NCI-H187 treated with DMSO at 0.1 percent for 48 hours (cell line): Measurements from ENCODE around the gene GABARAP.
"Not testable (repeated sequence)": the region's sequence is repeated elsewhere in the genome, so short reads cannot be mapped to it uniquely, and the experiment has no call there.

ENCODE experiments used
- DNase-seq: peaks from one replicate; lab custom pipeline; 2025; lab: John Stamatoyannopoulos, UW

The GABARAP gene

GRCh38 chr17:7260651-7261378, 18.6 kb upstream of the GABARAP start:
- DNase-seq = no peak

GRCh38 chr17:7260151-7260550, 17.9 kb upstream of the GABARAP start:
- no peak for DNase-seq

- DNase-seq = no peak
These were observed 17.3 kb upstream of the GABARAP start for GRCh38 chr17:7259555-7259889.

- no peak for DNase-seq
These were observed 16.7 kb upstream of the GABARAP start for GRCh38 chr17:7258731-7259554.

GRCh38 chr17:7256766-7257456, 14.7 kb upstream of the GABARAP start:
- no peak for DNase-seq

GRCh38 chr17:7254511-7254910, 12.3 kb upstream of the GABARAP start:
- DNase-seq = no peak

GRCh38 chr17:7253082-7253481, 10.8 kb upstream of the GABARAP start:
- no peak for DNase-seq

GRCh38 chr17:7252176-7253043, 10.2 kb upstream of the GABARAP start, which contains the start of gene ELP5:
TSS of gene ELP5 (plus strand) at chr17:7252215. CDS start at chr17:7252551, 336 bp downstream.
- DNase-seq = no peak

- DNase-seq = peak; percentile 87
These were observed 9.5 kb upstream of the GABARAP start, which contains the start of gene CTDNEP1 for GRCh38 chr17:7251661-7252175. TSS of gene CTDNEP1 (minus strand) at chr17:7251734. CDS start at chr17:7251296, 438 bp downstream.

GRCh38 chr17:7250695-7251627, 8.7 kb upstream of the GABARAP start:
- no peak for DNase-seq

GRCh38 chr17:7249830-7250229, 7.6 kb upstream of the GABARAP start:
- DNase-seq = no peak

GRCh38 chr17:7249214-7249613, 7.0 kb upstream of the GABARAP start:
- DNase-seq = no peak

- no peak for DNase-seq
These were observed 6.5 kb upstream of the GABARAP start for GRCh38 chr17:7248796-7249195.

- no peak for DNase-seq
These were observed 4.5 kb upstream of the GABARAP start for GRCh38 chr17:7246779-7247178.

- DNase-seq = not testable (repeated sequence)
These were observed 1.6 kb upstream of the GABARAP start for GRCh38 chr17:7243838-7244237.

GRCh38 chr17:7243453-7243729, 1.1 kb upstream of the GABARAP start:
- no peak for DNase-seq

GRCh38 chr17:7242717-7243452, 636 bp upstream of the GABARAP start:
- DNase-seq = no peak

- DNase-seq = no peak
These were observed 1.0 kb downstream of the GABARAP start for GRCh38 chr17:7241090-7241733.

GRCh38 chr17:7240375-7240774, 1.9 kb downstream of the GABARAP start:
- no peak for DNase-seq
